MM.1S (cell line): Measurements from ENCODE around the gene LBX1.
A peak's percentile ranks its signal among the peaks of the same experiment; 100 is the strongest.

Experiments
- DNase-seq: peaks from one replicate; pipeline ENCODE4 v3.0.0-alpha.2; 2015
- H2AFZ ChIP-seq: fragments of 300-600 bp; sonication (generic); 2 replicates; pipeline ENCODE4 v1.6.0; 2016; ENCODE audit warnings: antibody characterized with exemption, low read length
- H3F3A ChIP-seq: fragments of 300-600 bp; sonication (generic); 2 replicates; pipeline ENCODE4 v1.6.1; 2016; ENCODE audit warnings: mild to moderate bottlenecking, antibody characterized with exemption, low read length, moderate library complexity, mixed read lengths; ENCODE audit not compliant: insufficient read depth
- H3K27ac ChIP-seq: fragments of 300-600 bp; sonication (generic); 2 replicates; pipeline ENCODE4 v1.5.1; 2016; ENCODE audit warnings: mild to moderate bottlenecking, low read length
- H3K27me3 ChIP-seq: fragments of 300-600 bp; sonication (generic); replicated peaks from 2 replicates; pipeline ENCODE4 v1.6.0; 2016; ENCODE audit warnings: low read length; ENCODE audit not compliant: insufficient read depth
- H3K36me3 ChIP-seq: fragments of 300-600 bp; sonication (generic); replicated peaks from 2 replicates; pipeline ENCODE4 v1.6.1; 2016; ENCODE audit warnings: mild to moderate bottlenecking, low read length, mixed read lengths; ENCODE audit not compliant: insufficient read depth
- H3K4me1 ChIP-seq: fragments of 300-600 bp; sonication (generic); 2 replicates; pipeline ENCODE4 v1.6.1; 2016; ENCODE audit warnings: low read length, mixed read lengths
- H3K4me2 ChIP-seq: fragments of 300-600 bp; sonication (generic); 2 replicates; pipeline ENCODE4 v1.6.0; 2016; ENCODE audit warnings: low read depth, low read length
- H3K4me3 ChIP-seq: fragments of 300-600 bp; sonication (generic); 2 replicates; pipeline ENCODE4 v1.5.1; 2016; ENCODE audit warnings: low read length, mixed read lengths
- H3K79me2 ChIP-seq: fragments of 300-600 bp; sonication (generic); 2 replicates; pipeline ENCODE4 v1.6.1; 2016; ENCODE audit warnings: mixed run types, low read length, mixed read lengths
- H3K9ac ChIP-seq: fragments of 300-600 bp; sonication (generic); 2 replicates; pipeline ENCODE4 v1.6.1; 2016; ENCODE audit warnings: low read length, mixed read lengths
- H3K9me2 ChIP-seq: fragments of 300-600 bp; sonication (generic); replicated peaks from 2 replicates; pipeline ENCODE4 v1.6.1; 2016; ENCODE audit warnings: mild to moderate bottlenecking, low read length, mixed read lengths; ENCODE audit not compliant: insufficient read depth
- H3K9me3 ChIP-seq: fragments of 300-600 bp; sonication (generic); replicated peaks from 2 replicates; pipeline ENCODE4 v1.6.1; 2016; ENCODE audit warnings: mild to moderate bottlenecking, low read length, mixed read lengths; ENCODE audit not compliant: insufficient read depth
- H4K20me1 ChIP-seq: fragments of 300-600 bp; sonication (generic); 2 replicates; pipeline ENCODE4 v1.6.1; 2016; ENCODE audit warnings: mild to moderate bottlenecking, low read length, moderate library complexity, mixed read lengths; ENCODE audit not compliant: insufficient read depth
- CTCF ChIP-seq: fragments of 300-600 bp; sonication (generic); IDR thresholded peaks from 2 replicates; pipeline ENCODE4 v1.5.1; 2016; ENCODE audit warnings: antibody characterized with exemption, low read length, mixed read lengths
- EZH2 ChIP-seq: fragments of 300-600 bp; sonication (generic); optimal IDR thresholded peaks from 2 replicates; pipeline ENCODE3; 2017; ENCODE audit warnings: low read depth, mild to moderate bottlenecking, antibody characterized with exemption, low read length, mixed read lengths
- EZH2phosphoT487 ChIP-seq: fragments of 300-600 bp; sonication (generic); IDR thresholded peaks from 2 replicates; pipeline ENCODE4 v1.6.1; 2018; ENCODE audit warnings: antibody characterized with exemption, low read length

LBX1 gene

GRCh38 chr10:101272229-101272868, 43.1 kb upstream of the LBX1 start:
- peak; percentile 74 for DNase-seq
- H3K9me3 ChIP-seq: no peaks in the 10 kb centered on the region
- H3K36me3 ChIP-seq: no peaks in the 10 kb centered on the region
- H3K27ac ChIP-seq: no peak overlapping the region
- H3K4me1 ChIP-seq: no peaks in the 10 kb centered on the region
- H3F3A ChIP-seq: no peaks in the 10 kb centered on the region
- no peaks in the 10 kb centered on the region for H3K27me3 ChIP-seq
- no peak overlapping the region for H3K4me2 ChIP-seq
- H3K4me3 ChIP-seq: no peak overlapping the region
- no peak overlapping the region for H3K9ac ChIP-seq
- H4K20me1 ChIP-seq: no peaks in the 10 kb centered on the region
- no peaks in the 10 kb centered on the region for H3K9me2 ChIP-seq
- no peaks in the 10 kb centered on the region for H3K79me2 ChIP-seq
- TF ChIP-seq CTCF (peak; percentile 80), EZH2 (no peak)
- H2AFZ ChIP-seq: peak overlapping the region; percentile 46; the same call in 1 of the 2 replicates

GRCh38 chr10:101270763-101271162, 41.5 kb upstream of the LBX1 start:
- TF ChIP-seq EZH2phosphoT487 (no peak), EZH2 (no peak), CTCF (no peak)
- Histone ChIP-seq H3K27me3 (no peaks in the 10 kb centered on the region), H4K20me1 (no peaks in the 10 kb centered on the region), H2AFZ (no peak overlapping the region), H3K36me3 (no peaks in the 10 kb centered on the region), H3K9me2 (no peaks in the 10 kb centered on the region), H3K4me2 (no peak overlapping the region), H3K9ac (no peak overlapping the region), H3K4me3 (no peak overlapping the region), H3K4me1 (no peaks in the 10 kb centered on the region), H3K79me2 (no peaks in the 10 kb centered on the region), H3K9me3 (no peaks in the 10 kb centered on the region), H3K27ac (no peak overlapping the region), H3F3A (no peaks in the 10 kb centered on the region)
- DNase-seq: no peak

GRCh38 chr10:101267776-101268175, 38.5 kb upstream of the LBX1 start:
- no peak for DNase-seq
- H4K20me1 ChIP-seq: no peaks in the 10 kb centered on the region
- TF ChIP-seq CTCF (no peak), EZH2 (no peak), EZH2phosphoT487 (no peak)
- no peaks in the 10 kb centered on the region for H3K36me3 ChIP-seq
- H3K4me2 ChIP-seq: no peak overlapping the region
- no peaks in the 10 kb centered on the region for H3K9me3 ChIP-seq
- H3K9me2 ChIP-seq: no peaks in the 10 kb centered on the region
- H3K27me3 ChIP-seq: no peaks in the 10 kb centered on the region
- no peak overlapping the region for H3K9ac ChIP-seq
- H3K4me3 ChIP-seq: no peak overlapping the region
- no peaks in the 10 kb centered on the region for H3K79me2 ChIP-seq
- H2AFZ ChIP-seq: no peak overlapping the region
- H3K4me1 ChIP-seq: no peaks in the 10 kb centered on the region
- H3K27ac ChIP-seq: no peak overlapping the region
- no peaks in the 10 kb centered on the region for H3F3A ChIP-seq
